PC-9 (cell line): ENCODE results near the gene CNTNAP5. TPM values are rescaled to one million over a fixed set of nuclear protein-coding genes. Genes with fewer than 3 reads are reported as not detected.

Source experiments
- BruUV-seq: library from RNA; stranded (reverse); fragments of 400-500 nt; replicated peaks from 2 replicates; lab custom pipeline; 2021; lab: Mats Ljungman, UMichigan
- CTCF ChIA-PET: fragments of 300-600 bp; sonication (Branson Sonifier 250); formaldehyde crosslinking; loops from one replicate; lab custom pipeline; 2022; ENCODE audit warnings: antibody characterized with exemption; lab: Charles Lee
- POLR2A ChIA-PET: fragments of 300-600 bp; sonication (Branson Sonifier 250); formaldehyde crosslinking; loops from one replicate; lab custom pipeline; 2022; ENCODE audit warnings: antibody characterized with exemption; ENCODE audit not compliant: unreplicated experiment; lab: Charles Lee
- DNase-seq, 2 experiments: peaks; one replicate each; pipeline versions ENCODE4 v3.0.0 to v3.0.0-alpha.2; 2015 to 2022; ENCODE audit warnings: mixed read lengths in 1 of 2
- H2AFZ ChIP-seq: fragments of 200-600 bp; sonication (generic); 2 replicates; pipeline ENCODE4 v1.8.1; 2017; ENCODE audit warnings: antibody characterized with exemption
- H3F3A ChIP-seq: fragments of 200-600 bp; sonication (generic); 2 replicates; pipeline ENCODE4 v1.8.1; 2017; ENCODE audit warnings: antibody characterized with exemption, mild to moderate bottlenecking, low read depth; ENCODE audit not compliant: insufficient read depth
- H3K27ac ChIP-seq: fragments of 200-600 bp; sonication (generic); 2 replicates; pipeline ENCODE4 v1.6.1; 2016; ENCODE audit warnings: mixed run types
- H3K27me3 ChIP-seq: fragments of 200-600 bp; sonication (generic); 2 replicates; pipeline ENCODE4 v1.6.1; 2016; ENCODE audit warnings: low read depth, mixed run types; ENCODE audit not compliant: insufficient read depth
- H3K36me3 ChIP-seq: fragments of 200-600 bp; sonication (generic); 2 replicates; pipeline ENCODE4 v1.6.1; 2016; ENCODE audit warnings: low read depth, mixed run types
- H3K4me1 ChIP-seq: fragments of 200-600 bp; sonication (generic); replicated peaks from 2 replicates; pipeline ENCODE4 v1.6.1; 2016; ENCODE audit warnings: mixed run types; ENCODE audit not compliant: insufficient read depth
- H3K4me2 ChIP-seq: fragments of 200-600 bp; sonication (generic); 2 replicates; pipeline ENCODE4 v1.6.1; 2017; ENCODE audit warnings: mixed run types
- H3K4me3 ChIP-seq: fragments of 200-600 bp; sonication (generic); 2 replicates; pipeline ENCODE4 v1.6.1; 2016; ENCODE audit warnings: mixed run types
- H3K79me2 ChIP-seq: fragments of 200-600 bp; sonication (generic); 2 replicates; pipeline ENCODE4 v1.6.1; 2017; ENCODE audit warnings: low read depth, mixed run types
- H3K9me2 ChIP-seq: fragments of 200-600 bp; sonication (generic); 2 replicates; pipeline ENCODE4 v1.8.1; 2017; ENCODE audit warnings: mild to moderate bottlenecking; ENCODE audit not compliant: insufficient read depth
- H3K9me3 ChIP-seq: fragments of 200-600 bp; sonication (generic); 2 replicates; pipeline ENCODE4 v1.8.1; 2016; ENCODE audit warnings: low read depth; ENCODE audit not compliant: insufficient read depth
- H4K20me1 ChIP-seq: fragments of 200-600 bp; sonication (generic); 2 replicates; pipeline ENCODE4 v1.8.1; 2017; ENCODE audit not compliant: insufficient read depth
- EZH2 ChIP-seq: fragments of 200-600 bp; sonication (generic); IDR thresholded peaks from 2 replicates; pipeline ENCODE4 v1.8.0; 2017; ENCODE audit warnings: antibody characterized with exemption, low read depth
- intact Hi-C: fragments of 100-400 bp; cut with micrococcal nuclease; formaldehyde crosslinking; loops from one replicate; pipeline ENCODE4 v1.10.0; 2022; ENCODE audit not compliant: unreplicated experiment
- total RNA-seq: library from RNA; stranded (reverse); gene quantifications from 2 replicates; pipeline ENCODE4 v1.2.3, GENCODE V29; 2021
- TF ChIP-seq, protein P1 (sequence below): fragments of 200-600 bp; sonication (generic); conservative IDR thresholded peaks from 2 replicates; pipeline ENCODE4 v1.6.1; 2017; ENCODE audit warnings: mixed run types, antibody characterized with exemption, mild to moderate bottlenecking, moderate library complexity

CNTNAP5 gene
- total RNA-seq, 1 experiment from 2014 or later = not detected

DNA sequence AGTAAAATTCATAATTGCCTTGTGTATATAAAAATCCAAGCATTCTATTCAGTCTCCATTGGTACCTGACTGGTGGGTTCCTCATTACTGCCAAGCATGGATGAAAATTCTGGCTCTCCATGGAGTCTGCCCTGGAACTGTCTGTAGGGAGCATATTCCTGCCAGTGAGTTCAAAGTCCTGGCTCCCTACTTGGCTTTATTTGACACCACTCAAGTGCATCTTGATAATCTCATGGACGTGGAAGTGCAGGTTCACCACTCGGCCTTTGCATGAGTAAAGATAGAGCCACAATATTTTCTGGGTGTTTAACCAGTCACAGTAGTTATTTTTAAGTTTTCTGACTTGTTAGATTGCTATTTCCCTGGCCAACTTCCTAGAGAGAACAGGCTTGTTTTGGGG, 63.5 kb downstream of the CNTNAP5 start:
- TF ChIP-seq, protein P1, sequence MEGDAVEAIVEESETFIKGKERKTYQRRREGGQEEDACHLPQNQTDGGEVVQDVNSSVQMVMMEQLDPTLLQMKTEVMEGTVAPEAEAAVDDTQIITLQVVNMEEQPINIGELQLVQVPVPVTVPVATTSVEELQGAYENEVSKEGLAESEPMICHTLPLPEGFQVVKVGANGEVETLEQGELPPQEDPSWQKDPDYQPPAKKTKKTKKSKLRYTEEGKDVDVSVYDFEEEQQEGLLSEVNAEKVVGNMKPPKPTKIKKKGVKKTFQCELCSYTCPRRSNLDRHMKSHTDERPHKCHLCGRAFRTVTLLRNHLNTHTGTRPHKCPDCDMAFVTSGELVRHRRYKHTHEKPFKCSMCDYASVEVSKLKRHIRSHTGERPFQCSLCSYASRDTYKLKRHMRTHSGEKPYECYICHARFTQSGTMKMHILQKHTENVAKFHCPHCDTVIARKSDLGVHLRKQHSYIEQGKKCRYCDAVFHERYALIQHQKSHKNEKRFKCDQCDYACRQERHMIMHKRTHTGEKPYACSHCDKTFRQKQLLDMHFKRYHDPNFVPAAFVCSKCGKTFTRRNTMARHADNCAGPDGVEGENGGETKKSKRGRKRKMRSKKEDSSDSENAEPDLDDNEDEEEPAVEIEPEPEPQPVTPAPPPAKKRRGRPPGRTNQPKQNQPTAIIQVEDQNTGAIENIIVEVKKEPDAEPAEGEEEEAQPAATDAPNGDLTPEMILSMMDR = no peak
- no peak for TF ChIP-seq EZH2
- POLR2A ChIA-PET = no interaction called here
- no peaks in the 10 kb centered on the region for H3K27me3 ChIP-seq

DNA sequence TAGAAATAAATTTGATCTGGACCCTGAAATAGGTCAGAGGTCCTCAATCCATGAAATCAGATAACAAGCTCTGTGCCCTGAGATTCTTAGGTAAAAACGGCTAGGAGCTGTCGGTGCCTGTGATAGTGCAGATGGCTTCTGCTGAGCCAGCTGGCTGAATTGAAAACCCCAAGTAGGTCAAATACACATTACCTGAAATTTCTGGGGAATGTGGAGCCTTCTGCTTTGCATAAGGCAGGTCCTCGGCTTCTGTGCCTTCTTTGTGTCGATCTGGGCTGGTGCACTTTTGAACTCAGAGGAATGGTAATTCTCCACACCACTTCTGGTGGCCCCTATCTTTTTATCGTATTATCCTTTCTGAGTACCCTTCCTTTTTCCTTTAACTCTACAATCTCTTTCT, 66.6 kb downstream of the CNTNAP5 start:
- intact Hi-C loops = no loop called here
- no TSS peak for BruUV-seq
- no peaks in the 10 kb centered on the region for H3K79me2 ChIP-seq
- H3K36me3 ChIP-seq = no peaks in the 10 kb centered on the region
- ChIA-PET POLR2A (no interaction called here), CTCF (no interaction called here)
- H3K27me3 ChIP-seq = no peaks in the 10 kb centered on the region
- H3K9me2 ChIP-seq = no peaks in the 10 kb centered on the region
- no peaks in the 10 kb centered on the region for H4K20me1 ChIP-seq
- H3K4me1 ChIP-seq = no peaks in the 10 kb centered on the region
- DNase-seq = no peak
- no peak overlapping the region for H3K4me3 ChIP-seq
- H3K9me3 ChIP-seq = no peaks in the 10 kb centered on the region
- no peak overlapping the region for H3K27ac ChIP-seq
- no peaks in the 10 kb centered on the region for H3F3A ChIP-seq
- H2AFZ ChIP-seq = no peak overlapping the region
- no peak for TF ChIP-seq EZH2
- TF ChIP-seq, protein P1 = no peak
- no peak overlapping the region for H3K4me2 ChIP-seq

More for the DNA sequence above, 63.5 kb downstream of the CNTNAP5 start:
- Histone ChIP-seq H3K9me3 (no peaks in the 10 kb centered on the region), H3K79me2 (no peaks in the 10 kb centered on the region), H4K20me1 (no peaks in the 10 kb centered on the region), H3K4me1 (no peaks in the 10 kb centered on the region), H3F3A (no peaks in the 10 kb centered on the region), H3K4me2 (no peak overlapping the region), H3K4me3 (no peak overlapping the region), H3K36me3 (no peaks in the 10 kb centered on the region), H2AFZ (no peak overlapping the region), H3K27ac (no peak overlapping the region), H3K9me2 (no peaks in the 10 kb centered on the region)
- no peak for DNase-seq
- intact Hi-C loops = no loop called here
- CTCF ChIA-PET = no interaction called here
- no TSS peak for BruUV-seq

DNA sequence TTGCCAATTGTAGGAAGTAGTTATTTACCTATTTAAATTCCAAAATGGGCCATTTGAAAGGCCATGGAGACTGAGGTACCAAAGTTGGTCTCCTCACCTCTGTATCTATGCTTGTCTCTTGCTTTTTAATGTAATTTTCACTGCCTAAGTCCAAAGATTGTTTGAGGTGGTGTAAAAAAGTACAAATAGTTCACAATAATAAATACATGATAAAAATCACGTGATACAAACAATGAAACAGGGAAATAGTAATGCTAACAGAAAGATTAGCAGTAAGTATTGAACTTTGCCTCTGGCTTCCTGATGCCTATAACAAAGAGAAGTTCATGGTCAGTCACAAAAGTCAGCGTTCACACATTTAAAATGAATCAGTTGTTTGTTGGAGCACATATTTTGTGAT, 67.6 kb downstream of the CNTNAP5 start:
- Histone ChIP-seq H3K9me2 (no peaks in the 10 kb centered on the region), H3K9me3 (no peaks in the 10 kb centered on the region), H2AFZ (no peak overlapping the region), H3K4me3 (no peak overlapping the region), H3K4me1 (no peaks in the 10 kb centered on the region), H4K20me1 (no peaks in the 10 kb centered on the region), H3K79me2 (no peaks in the 10 kb centered on the region), H3K36me3 (no peaks in the 10 kb centered on the region), H3K27ac (no peak overlapping the region), H3K27me3 (no peaks in the 10 kb centered on the region), H3F3A (no peaks in the 10 kb centered on the region), H3K4me2 (no peak overlapping the region)
- BruUV-seq = no TSS peak
- ChIA-PET CTCF (no interaction called here), POLR2A (no interaction called here)
- no peak for DNase-seq
- intact Hi-C loops = no loop called here
- no peak for TF ChIP-seq EZH2
- TF ChIP-seq, protein P1 = no peak
